Measurements from ENCODE around the gene CACNB2.
"Not testable (repeated sequence)": the region's sequence is repeated elsewhere in the genome, so short reads cannot be mapped to it uniquely, and the experiment has no call there.

Gene CACNB2

DNA sequence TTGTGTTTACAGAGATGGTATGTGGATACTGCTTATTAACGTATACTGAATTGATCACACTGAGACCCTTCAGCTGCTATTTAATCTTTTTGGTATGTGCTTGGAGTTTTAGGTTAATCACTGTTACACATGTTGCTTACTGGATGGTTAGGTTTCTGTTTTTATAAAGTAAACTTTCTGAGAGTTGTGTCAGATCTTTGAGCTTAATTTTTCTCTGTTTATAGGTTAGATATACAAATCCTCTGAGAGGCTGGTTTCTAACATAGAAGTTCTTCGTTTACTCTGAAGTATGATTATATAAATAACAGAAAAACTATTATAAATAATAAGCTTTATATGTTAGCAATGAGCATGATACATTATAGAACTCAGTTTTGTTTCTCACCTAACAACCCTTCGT is 388.1 kb downstream of the CACNB2 start:
- DNase-seq, result no peak

DNA sequence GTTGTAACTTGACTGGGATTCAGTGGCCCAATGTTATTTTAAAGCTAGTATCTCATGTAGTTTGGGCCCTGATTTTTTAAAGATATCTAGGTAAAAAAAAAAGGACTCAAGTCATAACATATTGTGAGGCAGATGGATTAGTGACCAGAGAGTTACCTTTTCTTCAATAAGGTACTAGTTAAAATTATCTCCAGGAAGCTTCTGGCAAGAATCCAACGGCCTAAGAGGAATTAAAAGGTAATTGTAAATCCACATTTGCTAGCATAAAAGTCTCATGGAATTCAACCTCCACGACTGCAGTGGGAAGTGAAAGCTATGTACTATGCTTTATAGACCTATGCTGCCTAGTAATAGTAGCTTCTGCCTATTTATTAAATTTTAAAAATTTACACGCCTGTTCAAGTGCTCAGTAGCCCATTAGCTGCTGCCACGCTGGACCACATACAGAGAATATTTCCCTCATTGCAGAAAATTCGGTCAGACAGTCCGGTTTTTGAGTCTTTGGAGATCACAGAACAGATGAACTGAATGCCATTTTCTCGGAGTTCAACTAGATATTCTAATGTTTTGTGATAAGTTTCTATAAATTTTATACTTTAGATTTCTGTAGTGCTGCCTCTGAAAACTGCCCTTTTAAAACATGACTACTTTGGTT is 392.8 kb downstream of the CACNB2 start:
- DNase-seq, result no peak

DNA sequence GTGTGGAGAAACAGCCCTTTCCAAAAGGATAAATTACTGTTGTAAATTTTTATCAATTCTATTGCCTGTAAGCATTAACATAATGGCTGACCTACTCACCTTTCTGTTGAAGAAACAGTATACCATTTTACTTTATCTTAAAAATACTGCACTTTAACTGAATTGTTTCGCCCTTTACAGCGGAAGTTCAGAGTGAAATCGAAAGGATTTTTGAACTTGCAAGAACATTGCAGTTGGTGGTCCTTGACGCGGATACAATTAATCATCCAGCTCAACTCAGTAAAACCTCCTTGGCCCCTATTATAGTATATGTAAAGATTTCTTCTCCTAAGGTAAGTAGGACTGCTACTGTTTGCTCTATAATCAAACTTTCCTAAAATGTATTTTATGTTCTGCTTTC is 393.7 kb downstream of the CACNB2 start:
- DNase-seq, result no peak

DNA sequence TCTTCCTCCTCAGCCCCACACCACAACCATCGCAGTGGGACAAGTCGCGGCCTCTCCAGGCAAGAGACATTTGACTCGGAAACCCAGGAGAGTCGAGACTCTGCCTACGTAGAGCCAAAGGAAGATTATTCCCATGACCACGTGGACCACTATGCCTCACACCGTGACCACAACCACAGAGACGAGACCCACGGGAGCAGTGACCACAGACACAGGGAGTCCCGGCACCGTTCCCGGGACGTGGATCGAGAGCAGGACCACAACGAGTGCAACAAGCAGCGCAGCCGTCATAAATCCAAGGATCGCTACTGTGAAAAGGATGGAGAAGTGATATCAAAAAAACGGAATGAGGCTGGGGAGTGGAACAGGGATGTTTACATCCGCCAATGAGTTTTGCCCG is 399.1 kb downstream of the CACNB2 start:
- DNase-seq, result no peak

- no peak for DNase-seq
These were observed 400.0 kb downstream of the CACNB2 start for GRCh38 chr10:18540195-18540594.

- DNase-seq, result no peak
These were observed 402.6 kb downstream of the CACNB2 start for GRCh38 chr10:18542832-18543231.

- no peak for DNase-seq
These were observed 405.5 kb downstream of the CACNB2 start for GRCh38 chr10:18545621-18546305.

- DNase-seq, result no peak
These were observed 408.9 kb downstream of the CACNB2 start for GRCh38 chr10:18549105-18549504.

- no peak for DNase-seq
These were observed 411.2 kb downstream of the CACNB2 start for GRCh38 chr10:18551473-18551872.

DNA sequence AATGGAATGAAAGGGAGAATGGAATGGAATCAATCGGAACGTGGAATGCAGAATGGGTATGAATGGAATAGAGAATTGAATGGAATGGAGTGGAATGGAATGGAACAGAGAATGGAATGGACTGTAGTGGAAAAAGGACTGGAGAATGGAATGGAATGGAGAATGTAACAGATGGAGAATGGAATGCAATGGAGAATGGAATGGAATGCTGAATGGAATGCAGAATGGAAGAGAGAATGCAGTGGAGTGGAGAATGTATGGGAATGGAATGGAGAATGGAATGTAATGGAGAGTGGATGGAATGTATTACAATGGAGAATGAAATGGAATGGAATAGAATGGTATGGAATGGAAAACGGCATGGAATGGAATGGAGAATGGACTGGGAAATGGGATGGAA is 414.3 kb downstream of the CACNB2 start:
- no peak for DNase-seq

GRCh38 chr10:18556522-18557147 is 416.4 kb downstream of the CACNB2 start:
- DNase-seq, result no peak

GRCh38 chr10:18557960-18558359 is 417.7 kb downstream of the CACNB2 start:
- DNase-seq, result no peak

GRCh38 chr10:18561861-18562551 is 421.8 kb downstream of the CACNB2 start:
- no peak for DNase-seq

GRCh38 chr10:18563003-18563726 is 422.9 kb downstream of the CACNB2 start:
- DNase-seq, result no peak

GRCh38 chr10:18565006-18565405 is 424.8 kb downstream of the CACNB2 start:
- no peak for DNase-seq

DNA sequence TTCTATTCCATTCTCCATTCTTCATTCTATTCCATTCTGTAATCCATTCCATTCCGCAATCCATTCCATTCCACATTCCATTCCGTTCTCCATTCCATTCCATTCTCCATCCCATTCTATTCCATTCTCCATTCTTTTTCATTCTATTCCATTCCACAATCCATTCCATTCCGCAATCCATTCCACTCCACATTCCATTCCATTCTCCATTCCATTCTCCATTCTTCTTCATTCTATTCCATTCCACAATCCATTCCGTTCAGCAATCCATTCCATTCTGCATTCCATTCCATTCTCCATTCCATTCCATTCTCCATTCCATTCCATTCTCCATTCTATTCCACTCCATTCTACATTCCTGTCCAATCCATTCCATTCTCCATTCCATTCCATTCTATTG is 426.0 kb downstream of the CACNB2 start:
- DNase-seq, result no peak

GRCh38 chr10:18567343-18567856 is 427.2 kb downstream of the CACNB2 start:
- no peak for DNase-seq

GRCh38 chr10:18570386-18570785 is 430.2 kb downstream of the CACNB2 start:
- not testable (repeated sequence) for DNase-seq

DNA sequence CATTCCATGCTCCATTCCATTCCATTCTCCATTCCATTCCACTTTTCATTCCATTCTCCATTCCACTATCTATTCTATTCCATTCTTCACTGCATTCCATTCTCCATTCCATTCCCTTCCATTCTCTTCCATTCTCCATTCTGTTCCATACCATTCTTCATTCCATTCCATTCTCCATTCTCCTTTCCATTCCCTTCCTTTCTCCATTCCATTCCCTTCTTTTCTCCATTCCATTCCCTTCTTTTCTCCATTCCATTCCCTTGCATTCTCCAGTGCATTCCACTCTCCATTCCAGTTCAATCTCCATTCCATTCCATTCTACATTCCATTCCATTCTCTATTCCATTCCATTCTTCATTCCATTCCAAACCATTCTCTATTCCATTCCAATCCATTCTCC is 430.9 kb downstream of the CACNB2 start:
- DNase-seq, result no peak

DNA sequence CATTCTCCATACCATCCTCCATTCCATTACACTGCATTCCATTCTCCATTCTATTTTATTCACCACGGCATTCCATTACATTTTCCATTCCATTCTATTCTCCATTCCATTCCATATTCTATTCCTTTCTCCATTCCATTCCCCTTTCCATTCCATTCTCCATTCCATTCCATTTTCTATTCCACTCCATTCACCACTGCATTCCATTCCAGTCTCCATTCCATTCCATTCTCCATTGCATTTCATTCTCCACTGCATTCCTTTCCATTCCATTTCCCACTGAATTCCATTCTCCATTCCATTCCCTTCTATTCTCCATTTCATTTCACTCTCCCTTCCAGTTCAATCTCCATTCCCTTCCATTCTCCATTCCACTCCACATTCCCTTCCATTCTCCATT is 431.6 kb downstream of the CACNB2 start:
- DNase-seq, result no peak

DNA sequence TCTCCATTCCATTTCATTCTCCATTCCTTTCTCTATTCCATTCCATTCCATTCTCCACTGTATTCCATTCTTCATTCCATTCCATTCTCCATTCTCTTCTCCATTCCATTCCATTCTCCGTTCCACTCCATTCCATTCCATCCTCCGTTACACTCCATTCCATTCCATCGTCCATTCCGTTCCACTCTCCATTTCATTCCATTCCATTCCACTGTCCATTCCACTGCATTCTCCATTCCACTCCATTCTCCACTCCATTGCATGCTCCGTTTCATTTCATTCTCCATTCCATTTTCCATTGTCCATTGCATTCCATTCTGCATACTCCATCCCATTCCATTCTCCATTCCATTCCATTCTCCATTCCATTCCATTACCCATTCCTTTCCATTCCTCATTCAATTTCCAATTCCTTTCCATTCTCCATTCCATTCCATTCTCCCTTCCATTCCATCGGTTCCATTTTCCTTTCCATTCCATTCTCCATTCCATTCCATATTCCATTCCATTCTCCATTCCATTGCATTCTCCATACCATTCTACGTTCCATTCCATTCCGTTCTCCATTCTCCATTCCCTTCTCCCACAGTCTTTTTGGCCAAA is 432.8 kb downstream of the CACNB2 start:
- DNase-seq, result no peak

- no peak for DNase-seq
These were observed 436.4 kb downstream of the CACNB2 start for GRCh38 chr10:18576586-18576985.

Measured in activated gamma-delta T cell (primary cell).